ENCODE results near the gene GUCA2B.

Gene GUCA2B

DNA sequence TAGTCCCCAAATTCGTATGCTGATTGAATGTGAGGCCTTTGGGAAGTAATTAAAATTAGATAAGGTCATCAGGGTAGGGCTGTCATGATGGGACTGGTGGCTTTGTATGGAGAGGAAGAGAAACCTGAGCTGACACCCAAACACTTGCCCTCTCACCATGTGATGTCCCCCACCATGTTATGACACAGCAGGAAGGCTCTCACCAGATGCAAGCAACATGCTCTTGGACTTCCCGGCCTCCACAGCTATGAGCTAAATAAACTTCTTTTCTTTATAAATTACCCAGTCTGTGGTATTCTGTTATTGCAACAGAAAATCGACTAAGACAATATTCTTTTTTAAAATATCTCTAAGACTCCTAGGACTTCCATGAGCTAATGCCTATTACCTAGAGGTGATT, 43.6 kb upstream of the GUCA2B start:
- Histone ChIP-seq H3K4me2 (ENCODE audit: low read depth, low read length, poor library complexity, severe bottlenecking) (no peak overlapping the region), H3K79me2 (ENCODE audit: insufficient read depth, low read length) (no peaks in the 10 kb centered on the region), H3K9me3 (ENCODE audit: insufficient read depth, low read depth, low read length) (no peaks in the 10 kb centered on the region), H3K9me2 (replicated peaks; ENCODE audit: low read depth, low read length) (no peaks in the 10 kb centered on the region), H3K4me1 (ENCODE audit: insufficient read depth, low read length, poor library complexity, severe bottlenecking) (no peaks in the 10 kb centered on the region), H3F3A (ENCODE audit: low read depth) (0 out of 2 replicates have a peak, but pooled peaks cover 2% of the 10 kb centered on the region), H3K4me3 (ENCODE audit: low read length, poor library complexity, severe bottlenecking) (no peak overlapping the region), H2AFZ (ENCODE audit: low read length) (no peak overlapping the region), H3K9ac (ENCODE audit: low read depth, low read length, poor library complexity, severe bottlenecking) (no peak overlapping the region), H3K36me3 (ENCODE audit: insufficient read depth, low read length) (no peaks in the 10 kb centered on the region), H3K27me3 (ENCODE audit: insufficient read depth, low read length, poor library complexity, severe bottlenecking) (no peaks in the 10 kb centered on the region), H4K20me1 (ENCODE audit: insufficient read depth, low read length, poor library complexity, severe bottlenecking) (no peaks in the 10 kb centered on the region)
- TF ChIP-seq, protein P1, sequence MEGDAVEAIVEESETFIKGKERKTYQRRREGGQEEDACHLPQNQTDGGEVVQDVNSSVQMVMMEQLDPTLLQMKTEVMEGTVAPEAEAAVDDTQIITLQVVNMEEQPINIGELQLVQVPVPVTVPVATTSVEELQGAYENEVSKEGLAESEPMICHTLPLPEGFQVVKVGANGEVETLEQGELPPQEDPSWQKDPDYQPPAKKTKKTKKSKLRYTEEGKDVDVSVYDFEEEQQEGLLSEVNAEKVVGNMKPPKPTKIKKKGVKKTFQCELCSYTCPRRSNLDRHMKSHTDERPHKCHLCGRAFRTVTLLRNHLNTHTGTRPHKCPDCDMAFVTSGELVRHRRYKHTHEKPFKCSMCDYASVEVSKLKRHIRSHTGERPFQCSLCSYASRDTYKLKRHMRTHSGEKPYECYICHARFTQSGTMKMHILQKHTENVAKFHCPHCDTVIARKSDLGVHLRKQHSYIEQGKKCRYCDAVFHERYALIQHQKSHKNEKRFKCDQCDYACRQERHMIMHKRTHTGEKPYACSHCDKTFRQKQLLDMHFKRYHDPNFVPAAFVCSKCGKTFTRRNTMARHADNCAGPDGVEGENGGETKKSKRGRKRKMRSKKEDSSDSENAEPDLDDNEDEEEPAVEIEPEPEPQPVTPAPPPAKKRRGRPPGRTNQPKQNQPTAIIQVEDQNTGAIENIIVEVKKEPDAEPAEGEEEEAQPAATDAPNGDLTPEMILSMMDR (conservative IDR thresholded peaks at IDR 0.05; ENCODE audit: low read length) = no peak
- no peak for TF ChIP-seq EZH2phosphoT487 (IDR thresholded peaks at IDR 0.05; ENCODE audit: borderline replicate concordance)

DNA sequence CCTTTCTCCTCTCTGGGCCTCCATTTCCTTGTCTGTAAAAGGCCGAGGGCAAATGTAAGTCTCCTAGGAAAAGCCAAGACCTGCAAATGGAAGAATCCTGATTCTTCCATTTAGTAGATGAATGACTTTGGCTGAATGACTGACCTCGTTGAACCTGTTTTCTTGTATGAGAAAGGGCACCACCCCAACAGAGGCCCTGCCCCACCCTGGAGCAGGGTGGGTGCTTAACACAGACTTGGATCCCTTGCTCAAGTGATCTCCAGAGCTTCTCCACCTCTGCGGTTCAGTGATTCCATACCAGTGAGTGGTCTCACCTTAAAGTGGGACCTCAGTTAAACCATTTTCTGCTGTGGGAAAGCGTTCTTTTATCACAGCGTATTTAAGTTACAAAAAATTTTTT, 39.0 kb upstream of the GUCA2B start:
- Histone ChIP-seq H3K9me3 (ENCODE audit: insufficient read depth, low read depth, low read length) (no peaks in the 10 kb centered on the region), H3K79me2 (ENCODE audit: insufficient read depth, low read length) (no peaks in the 10 kb centered on the region), H3K4me1 (ENCODE audit: insufficient read depth, low read length, poor library complexity, severe bottlenecking) (no peaks in the 10 kb centered on the region), H3K4me3 (ENCODE audit: low read length, poor library complexity, severe bottlenecking) (no peak overlapping the region), H3K36me3 (ENCODE audit: insufficient read depth, low read length) (no peaks in the 10 kb centered on the region), H4K20me1 (ENCODE audit: insufficient read depth, low read length, poor library complexity, severe bottlenecking) (no peaks in the 10 kb centered on the region), H3K27me3 (ENCODE audit: insufficient read depth, low read length, poor library complexity, severe bottlenecking) (peaks cover 5% of the 10 kb centered on the region), H2AFZ (ENCODE audit: low read length) (no peak overlapping the region), H3K9me2 (replicated peaks; ENCODE audit: low read depth, low read length) (no peaks in the 10 kb centered on the region), H3K4me2 (ENCODE audit: low read depth, low read length, poor library complexity, severe bottlenecking) (no peak overlapping the region), H3F3A (ENCODE audit: low read depth) (no peaks in the 10 kb centered on the region), H3K9ac (ENCODE audit: low read depth, low read length, poor library complexity, severe bottlenecking) (no peak overlapping the region)
- TF ChIP-seq EZH2phosphoT487 (IDR thresholded peaks at IDR 0.05; ENCODE audit: borderline replicate concordance) = no peak
- TF ChIP-seq, protein P1 (conservative IDR thresholded peaks at IDR 0.05; ENCODE audit: low read length) = no peak

DNA sequence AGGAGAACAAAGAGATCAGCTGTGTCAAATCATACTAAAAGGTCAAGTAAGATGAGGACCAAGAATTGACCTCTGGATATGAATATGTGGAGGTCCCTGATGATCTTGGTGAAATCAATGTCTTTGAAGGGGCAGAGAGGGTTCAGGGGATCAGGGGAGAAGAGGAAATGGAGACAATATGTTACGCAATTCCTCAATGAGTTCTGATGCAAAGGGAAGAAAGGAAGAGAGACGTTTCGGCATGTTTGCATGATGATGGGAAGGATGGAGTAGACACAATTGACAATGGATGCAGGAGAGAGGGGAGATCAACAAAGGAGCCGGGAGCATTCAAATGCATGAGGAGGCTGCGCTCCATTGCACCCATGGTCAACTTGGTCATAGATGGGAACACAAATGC, 36.0 kb upstream of the GUCA2B start:
- no peak overlapping the region for H3K4me2 ChIP-seq (ENCODE audit: low read depth, low read length, poor library complexity, severe bottlenecking)

More for the DNA sequence above, 36.0 kb upstream of the GUCA2B start:
- Histone ChIP-seq H3K4me1 (ENCODE audit: insufficient read depth, low read length, poor library complexity, severe bottlenecking) (no peaks in the 10 kb centered on the region), H3K9me2 (replicated peaks; ENCODE audit: low read depth, low read length) (no peaks in the 10 kb centered on the region), H3K4me3 (ENCODE audit: low read length, poor library complexity, severe bottlenecking) (no peak overlapping the region), H3K79me2 (ENCODE audit: insufficient read depth, low read length) (no peaks in the 10 kb centered on the region), H4K20me1 (ENCODE audit: insufficient read depth, low read length, poor library complexity, severe bottlenecking) (no peaks in the 10 kb centered on the region), H2AFZ (ENCODE audit: low read length) (no peak overlapping the region), H3K9ac (ENCODE audit: low read depth, low read length, poor library complexity, severe bottlenecking) (no peak overlapping the region), H3K9me3 (ENCODE audit: insufficient read depth, low read depth, low read length) (no peaks in the 10 kb centered on the region), H3K27me3 (ENCODE audit: insufficient read depth, low read length, poor library complexity, severe bottlenecking) (peaks cover 5% of the 10 kb centered on the region), H3F3A (ENCODE audit: low read depth) (no peaks in the 10 kb centered on the region), H3K36me3 (ENCODE audit: insufficient read depth, low read length) (no peaks in the 10 kb centered on the region)
- TF ChIP-seq EZH2phosphoT487 (IDR thresholded peaks at IDR 0.05; ENCODE audit: borderline replicate concordance) = no peak
- TF ChIP-seq, protein P1 (conservative IDR thresholded peaks at IDR 0.05; ENCODE audit: low read length) = no peak

Measured in Loucy (cell line).